T-helper 1 cell (primary cell): Measurements from ENCODE around the gene APBB1IP.

ENCODE experiments used
- DNase-seq, 5 donors: peaks; one replicate each; pipeline ENCODE4 v3.0.0-alpha.2; 2012 to 2020

The APBB1IP gene

DNA sequence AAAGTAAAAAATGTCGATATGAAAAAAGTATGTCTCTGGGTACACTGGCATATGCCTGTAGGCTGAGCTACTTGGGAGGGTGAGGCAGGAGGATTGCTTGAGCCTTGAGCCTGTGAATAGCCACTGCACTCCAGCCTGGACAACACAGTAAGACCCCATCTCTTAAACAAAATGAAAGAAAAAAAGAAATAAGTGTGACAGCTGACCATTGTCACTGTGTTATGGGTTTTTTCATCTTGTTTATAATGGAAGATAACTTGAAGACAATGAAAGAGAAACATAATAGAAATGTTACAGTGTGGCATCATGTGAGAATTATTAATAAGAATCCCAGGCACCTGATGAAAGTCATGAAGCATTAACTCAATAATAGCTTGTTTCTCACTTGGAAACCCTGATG lies 75.0 kb downstream of the APBB1IP start:
- DNase-seq: no peak

DNA sequence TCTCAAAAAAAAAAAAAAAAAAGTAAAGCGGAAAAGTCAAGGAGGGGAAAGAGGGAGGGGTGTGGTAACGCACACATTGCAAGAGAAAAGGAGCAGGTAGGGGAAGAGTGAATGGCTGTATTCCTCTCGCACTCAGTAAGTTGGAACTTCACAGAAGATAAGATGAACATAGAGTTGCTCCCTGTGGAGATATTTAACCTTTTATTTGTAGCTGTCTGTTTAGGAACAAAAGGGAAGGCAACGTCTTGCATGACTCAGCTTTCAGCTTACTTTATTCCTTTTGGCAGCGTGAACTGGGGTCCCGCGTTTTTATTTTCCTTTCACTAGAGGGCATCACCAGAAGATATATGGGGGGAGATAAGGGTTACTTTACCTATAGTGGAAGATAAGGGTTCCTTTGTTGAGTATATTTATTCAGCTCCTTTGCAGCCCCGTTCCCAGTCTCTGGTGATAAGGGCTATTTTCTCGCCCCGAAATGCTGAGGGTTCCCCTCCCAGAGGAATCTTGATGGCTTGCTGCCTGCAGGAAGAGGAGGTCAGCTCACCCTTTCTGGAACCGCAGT lies 78.5 kb downstream of the APBB1IP start:
- DNase-seq: no peak

DNA sequence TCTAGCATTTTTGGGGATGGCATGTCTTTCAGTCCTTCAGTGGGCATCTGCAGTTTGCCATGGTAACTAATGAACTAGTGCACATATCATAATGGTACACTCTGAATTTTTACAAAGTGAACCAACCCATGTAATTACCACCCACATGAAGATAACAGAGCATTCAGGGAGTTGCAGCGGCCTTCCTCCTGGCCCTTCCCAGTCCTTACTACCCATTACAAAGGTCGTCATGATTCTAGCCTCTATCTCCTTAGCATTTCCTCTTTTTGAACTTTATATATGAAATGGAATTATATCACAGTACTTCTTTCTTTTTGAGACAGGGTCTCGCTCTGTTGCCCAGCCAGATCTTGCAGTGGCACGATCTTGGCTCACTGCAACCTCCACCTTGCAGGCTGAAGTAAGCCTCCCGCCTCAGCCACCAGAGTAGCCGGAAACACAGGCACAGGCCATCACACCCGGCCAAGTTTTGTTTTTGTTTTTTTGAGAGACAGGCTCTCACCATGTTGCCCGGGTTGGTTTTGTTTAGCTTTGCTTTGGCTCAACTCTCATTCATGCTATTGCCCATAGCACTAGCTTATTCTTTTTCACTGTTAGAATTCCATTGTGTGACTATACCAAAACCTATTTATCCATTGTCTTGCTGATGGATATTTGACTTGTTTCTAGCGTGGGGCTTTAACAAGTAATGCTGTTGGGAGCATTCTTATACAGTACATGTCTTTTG lies 79.2 kb downstream of the APBB1IP start:
- no peak for DNase-seq

DNA sequence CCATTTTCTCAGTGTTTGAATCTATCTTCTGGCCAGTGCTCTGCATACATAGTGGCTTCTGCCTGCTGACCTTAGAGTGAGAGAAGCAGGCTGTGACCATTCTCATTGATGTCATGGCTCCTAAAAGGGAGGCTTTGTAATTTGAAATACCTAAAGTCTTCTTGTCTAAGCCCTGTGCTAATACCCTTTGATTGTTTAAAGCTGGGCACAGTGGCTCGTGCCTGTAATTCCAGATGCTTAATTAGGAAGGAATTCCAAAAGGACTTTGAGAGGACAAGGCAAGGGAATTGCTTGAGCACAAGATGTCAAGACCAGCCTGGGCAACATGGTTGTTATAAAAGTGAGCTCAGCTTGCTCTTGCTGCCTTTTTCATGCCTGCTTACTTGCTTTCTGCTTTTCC lies 81.7 kb downstream of the APBB1IP start:
- no peak for DNase-seq

DNA sequence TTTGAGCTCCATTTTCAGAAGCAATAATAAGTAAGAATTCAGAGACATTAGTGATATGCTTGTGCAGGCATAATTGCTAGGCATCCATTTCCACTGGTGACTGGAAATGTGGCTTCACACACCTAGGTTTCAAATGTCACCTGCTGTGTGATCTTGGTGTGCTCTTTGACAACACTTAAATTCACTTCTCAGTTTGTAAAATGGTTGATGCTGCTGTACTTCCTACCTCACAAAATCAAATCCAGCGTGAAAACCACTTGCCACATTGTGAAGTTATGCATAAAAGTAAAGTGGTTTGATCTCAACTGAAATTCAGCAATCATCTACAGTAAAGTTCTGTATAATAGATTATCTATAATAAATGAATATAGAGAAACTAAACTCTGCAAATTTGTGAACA lies 82.4 kb downstream of the APBB1IP start:
- no peak for DNase-seq

DNA sequence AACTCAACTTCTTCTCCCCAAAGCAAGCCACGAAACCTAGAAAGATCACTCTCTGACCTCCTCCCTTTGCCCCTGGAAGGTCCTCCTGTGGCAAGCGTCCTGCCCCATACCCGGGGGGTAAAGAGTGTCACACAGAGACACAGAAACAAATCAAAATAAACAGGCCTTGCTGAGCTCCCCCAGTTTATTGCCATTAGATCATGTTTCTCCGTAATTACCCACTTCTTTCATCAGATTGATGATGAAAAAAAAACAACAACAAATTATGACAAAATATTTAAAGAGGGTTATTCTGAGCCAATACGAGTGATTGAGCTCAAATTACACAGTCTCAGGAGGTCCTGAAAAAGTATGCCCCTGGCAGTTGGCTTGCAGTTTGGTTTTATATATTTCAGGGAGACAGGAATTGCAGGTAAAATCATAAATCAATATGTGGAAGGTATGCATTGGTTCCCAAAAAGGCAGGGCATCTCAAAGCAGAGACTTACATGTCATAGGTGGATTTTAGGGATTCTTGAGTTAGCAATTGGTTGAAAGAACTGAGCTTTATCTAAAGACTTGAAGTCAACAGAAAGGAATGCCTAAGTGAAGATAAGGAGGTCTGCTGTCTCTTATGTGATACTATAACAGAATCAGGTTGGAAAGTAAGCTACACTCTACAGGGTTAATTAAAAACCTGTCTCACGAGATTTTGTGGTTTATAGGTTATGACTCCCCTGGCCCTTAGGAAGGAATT lies 86.2 kb downstream of the APBB1IP start:
- no peak for DNase-seq

DNA sequence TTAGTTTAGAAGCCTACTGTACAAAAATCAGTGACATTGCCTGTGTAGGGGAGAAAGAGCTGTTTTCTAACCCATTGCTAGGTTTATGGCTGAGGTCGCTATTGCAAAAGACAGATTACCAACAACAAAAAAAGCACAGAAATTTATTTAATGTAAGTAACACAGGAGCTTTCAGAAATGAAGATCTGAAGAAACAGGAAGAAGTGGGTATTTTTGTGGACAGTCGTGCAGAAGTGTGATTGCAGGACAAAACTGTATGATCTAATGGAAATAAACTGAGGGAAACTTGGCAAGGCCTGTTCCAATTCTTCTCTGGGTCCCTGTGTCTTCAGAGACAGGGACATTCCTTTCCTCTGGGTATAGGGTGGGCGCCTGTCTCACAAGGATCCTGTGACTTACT lies 87.4 kb downstream of the APBB1IP start:
- DNase-seq: no peak

DNA sequence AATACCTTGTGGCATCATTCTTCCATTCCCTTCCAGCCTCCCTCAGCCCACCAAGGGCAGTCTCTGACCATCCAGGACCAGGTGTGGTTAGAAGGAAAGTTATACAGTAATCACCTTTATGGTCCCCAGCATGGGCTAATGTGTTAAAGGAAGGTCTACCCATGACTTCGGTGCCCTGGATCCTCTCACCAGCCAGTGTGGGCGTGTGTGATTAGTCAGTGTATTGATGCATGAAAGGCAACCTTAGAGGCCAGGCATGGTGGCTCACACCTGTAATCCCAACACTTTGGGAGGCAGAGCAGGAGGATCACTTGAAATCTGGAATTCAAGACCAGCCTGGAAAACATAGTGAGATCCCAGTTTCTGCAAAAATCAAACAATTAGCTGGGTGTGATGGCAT lies 88.9 kb downstream of the APBB1IP start:
- DNase-seq: no peak

DNA sequence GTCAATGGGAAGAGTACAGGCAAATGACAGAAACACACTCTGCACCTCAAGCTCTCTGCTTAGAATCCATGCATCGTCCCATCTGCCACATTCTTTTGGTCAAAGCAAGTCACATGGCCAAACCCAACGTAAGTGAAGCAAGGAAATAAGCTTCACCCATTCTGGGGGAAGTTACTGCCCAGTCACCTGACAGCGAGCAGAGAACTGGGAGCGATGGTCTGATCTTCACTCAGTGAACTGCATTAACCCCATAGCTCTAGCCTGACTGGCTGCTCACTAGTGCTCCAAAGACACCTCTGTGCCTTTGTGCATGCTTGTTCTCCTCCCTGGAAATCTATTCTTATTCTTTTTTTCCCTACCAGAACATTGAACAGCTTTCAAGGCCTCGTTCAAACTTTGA lies 89.9 kb downstream of the APBB1IP start:
- DNase-seq: no peak

DNA sequence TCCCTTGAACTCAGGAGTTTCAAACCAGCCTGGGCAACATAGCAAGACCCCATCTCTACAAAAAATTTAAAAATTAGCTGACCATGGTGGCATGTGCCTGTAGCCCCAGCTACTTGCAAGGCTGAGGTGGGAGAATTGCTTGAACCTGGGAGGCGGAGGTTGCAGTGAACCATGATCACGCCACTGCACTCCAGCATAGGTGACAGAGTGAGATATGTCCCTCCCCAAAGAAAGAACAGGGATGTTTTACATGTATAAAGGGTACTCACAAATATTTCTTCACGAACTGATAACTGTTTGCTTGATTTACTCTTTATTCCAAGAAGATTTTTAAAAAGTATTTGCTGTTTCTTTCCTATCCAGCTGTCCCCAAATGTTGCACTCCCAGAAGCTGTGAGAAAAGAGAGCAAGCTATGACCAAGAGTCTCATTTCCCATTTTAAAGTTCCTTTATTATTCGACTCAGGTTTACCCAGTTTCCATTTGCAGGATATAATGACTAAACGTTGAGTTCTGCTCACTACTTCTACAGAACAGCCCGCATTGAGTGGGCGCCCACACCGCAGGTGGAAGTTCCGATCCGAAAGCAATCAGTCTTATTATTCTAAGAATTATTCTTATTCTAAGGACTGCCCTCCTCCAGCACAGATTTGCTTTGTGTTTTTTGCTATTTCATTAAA lies 90.7 kb downstream of the APBB1IP start:
- no peak for DNase-seq

DNA sequence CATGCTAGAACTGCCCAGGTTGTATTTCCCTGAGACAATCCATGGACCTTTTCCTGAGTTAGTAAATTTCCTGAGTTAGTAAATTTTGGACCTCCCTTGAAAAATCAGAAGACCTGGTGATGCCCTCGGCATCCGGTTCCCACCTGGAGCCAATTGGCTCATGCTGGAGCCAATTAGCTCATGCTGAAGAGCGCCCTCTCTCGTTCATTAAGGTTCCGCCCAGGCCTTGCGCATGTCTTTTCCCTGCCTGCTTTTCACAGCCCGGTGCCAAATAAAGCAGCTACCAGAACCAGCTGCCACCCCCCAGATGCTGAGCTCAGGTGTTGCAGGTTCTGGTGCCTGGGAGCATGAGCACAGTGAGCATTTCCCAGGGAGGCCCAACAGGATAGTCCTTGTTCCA lies 96.2 kb downstream of the APBB1IP start:
- no peak for DNase-seq

DNA sequence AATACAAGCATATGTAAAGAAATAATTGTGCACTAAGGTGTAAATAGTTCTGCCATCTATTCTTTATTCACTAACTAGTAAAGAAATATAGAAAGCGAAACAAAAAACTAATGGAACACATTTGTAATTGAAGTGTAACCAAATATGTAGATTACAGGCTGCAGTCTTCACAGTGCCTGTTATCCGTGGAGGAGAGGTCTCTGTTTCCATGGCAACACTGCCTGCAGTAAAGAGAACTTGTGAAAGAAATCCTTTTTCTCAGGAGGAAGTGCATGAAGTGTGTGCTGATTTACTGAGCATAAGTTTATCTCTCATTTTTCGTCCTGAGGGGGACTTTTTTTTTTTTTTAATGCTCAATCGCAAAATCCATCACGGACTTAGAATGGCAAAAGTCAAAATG lies 102.5 kb downstream of the APBB1IP start:
- no peak for DNase-seq

DNA sequence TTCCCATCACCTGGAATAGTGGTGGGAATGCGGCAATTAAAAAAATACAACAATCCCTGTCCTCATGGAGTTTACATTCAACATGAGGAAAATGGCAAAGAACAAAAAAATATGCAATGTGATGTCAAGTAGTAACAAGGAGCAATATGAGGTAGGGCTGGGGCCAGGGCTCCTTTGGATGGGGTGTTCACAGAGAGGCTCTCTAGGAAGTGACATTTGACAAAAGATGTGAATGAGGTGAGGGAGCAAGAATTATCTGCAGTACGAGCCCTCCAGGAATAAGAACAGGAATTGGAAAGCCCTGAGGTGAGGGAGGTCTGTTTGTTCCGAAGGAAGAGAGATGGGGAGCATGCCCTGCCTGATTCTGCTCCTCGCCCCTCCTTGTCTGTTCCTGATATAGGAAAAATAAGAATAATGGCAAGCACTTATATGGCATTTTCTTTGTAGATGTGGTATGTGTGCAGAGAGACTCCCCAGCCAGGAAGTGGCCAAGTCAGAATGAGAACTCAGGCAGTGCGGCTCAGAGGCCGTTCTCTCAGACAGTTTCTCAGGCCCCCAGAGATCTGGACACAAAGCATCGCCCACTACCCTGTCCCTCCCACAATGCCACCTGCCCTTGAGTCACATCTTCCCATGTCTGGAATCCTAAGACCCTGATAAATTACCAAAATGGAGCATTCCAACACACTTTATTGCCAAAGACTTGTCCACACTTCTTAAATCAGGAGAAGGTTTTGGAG lies 105.6 kb downstream of the APBB1IP start:
- DNase-seq: peak in 1 of 5 donors; percentile 36

DNA sequence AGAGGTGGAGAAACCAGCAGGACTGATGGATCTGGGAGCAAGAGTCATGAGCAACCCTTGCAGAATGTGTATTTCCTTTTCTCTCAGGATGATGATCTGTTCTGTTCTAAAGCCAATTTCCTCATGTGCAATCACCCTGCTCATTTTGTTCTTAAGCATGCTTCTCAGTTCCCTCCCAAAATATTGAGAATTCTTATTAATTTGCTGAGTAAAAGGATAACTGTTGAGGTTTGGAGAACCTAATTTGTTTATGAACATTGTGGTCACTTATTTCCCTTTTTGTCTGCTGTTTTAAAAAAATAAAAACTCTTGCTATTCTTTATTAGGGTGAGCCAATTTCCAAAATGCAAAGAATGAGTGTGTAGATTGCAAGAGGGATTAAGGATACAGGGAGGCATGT lies 106.8 kb downstream of the APBB1IP start:
- no peak for DNase-seq

DNA sequence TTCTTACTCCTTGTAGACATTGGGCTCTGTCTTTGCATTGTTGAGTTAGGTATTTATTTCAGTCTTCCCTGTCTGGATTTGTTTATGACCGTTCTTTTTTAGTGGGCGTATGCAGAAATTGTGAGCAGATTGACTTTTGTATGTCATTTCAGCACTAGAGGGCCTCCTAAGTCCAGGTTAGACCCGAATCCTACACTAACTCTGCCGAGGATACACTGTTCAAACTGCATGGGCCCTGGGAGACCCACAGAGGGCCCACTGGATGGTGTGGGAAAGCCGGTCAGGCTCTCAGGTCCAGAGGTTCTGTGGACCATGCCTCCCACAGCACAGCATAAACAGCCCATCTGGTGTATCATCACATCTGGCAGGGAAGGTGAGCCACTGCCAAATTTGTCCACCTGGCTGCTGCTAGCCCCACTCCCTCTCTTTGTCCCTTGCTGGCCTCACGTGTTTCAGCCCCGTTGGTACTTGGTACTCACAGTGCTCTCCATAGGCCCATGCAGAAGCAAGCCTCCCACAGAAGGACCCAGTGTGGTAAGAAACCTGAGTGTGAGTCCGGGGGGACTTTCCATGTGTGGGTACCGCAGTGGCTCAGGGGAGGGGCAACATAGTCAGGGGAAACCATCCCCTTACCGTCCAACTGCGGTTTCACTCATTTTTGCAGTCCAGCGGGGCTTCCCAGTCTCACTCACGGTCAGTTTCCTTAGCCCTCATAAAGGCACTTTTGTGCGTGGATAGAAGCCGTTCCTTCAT lies 112.8 kb downstream of the APBB1IP start:
- no peak for DNase-seq

DNA sequence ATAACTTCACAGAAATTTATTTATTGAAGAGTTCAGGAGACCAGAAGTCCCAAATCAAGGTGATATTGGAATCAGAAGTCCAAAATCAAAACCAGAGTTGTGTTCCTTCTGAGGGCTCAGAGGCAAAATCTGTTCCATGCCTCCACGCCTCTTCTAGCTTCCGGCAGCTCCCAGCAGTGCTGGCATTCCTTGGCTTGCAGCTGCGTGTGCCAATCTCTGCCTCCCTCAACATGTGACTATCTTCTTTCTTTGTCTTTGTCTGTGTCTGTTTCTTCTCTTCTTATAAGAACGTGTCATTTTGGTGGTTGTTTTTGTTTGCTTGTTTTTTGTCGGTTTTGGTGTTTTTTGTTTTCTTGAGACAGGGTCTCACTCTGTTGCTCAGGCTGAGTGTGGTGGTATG lies 116.1 kb downstream of the APBB1IP start:
- no peak for DNase-seq

DNA sequence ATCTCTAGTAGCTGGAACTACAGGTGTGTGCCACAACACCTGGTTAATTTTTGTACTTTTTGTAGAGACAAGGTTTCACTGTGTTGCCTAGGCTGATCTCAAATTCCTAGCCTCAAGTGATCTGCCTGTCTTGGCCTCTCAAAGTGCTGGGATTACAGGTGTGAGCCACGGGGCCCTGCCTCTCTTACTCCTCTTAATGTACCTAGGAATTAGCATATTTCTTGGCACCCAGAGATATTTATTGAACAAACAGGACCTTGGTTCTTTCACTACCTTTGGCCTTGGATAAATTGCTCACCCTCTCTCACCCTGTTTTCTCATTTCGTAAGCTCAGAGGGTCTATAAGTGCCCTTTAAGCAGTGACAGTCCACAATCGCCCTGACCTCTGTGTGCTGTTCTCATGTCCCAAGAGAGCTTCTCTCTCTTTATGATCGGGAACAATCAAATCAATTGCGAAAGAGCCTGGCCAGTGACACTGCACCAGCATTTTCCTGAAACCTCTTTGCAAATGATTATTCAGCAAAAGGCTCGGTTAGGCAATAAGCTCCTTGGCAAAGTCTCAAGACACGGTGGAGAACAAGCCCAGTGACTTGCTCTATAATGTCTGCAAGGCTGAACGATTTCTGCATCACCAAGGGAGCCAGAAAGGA lies 117.7 kb downstream of the APBB1IP start:
- no peak for DNase-seq

DNA sequence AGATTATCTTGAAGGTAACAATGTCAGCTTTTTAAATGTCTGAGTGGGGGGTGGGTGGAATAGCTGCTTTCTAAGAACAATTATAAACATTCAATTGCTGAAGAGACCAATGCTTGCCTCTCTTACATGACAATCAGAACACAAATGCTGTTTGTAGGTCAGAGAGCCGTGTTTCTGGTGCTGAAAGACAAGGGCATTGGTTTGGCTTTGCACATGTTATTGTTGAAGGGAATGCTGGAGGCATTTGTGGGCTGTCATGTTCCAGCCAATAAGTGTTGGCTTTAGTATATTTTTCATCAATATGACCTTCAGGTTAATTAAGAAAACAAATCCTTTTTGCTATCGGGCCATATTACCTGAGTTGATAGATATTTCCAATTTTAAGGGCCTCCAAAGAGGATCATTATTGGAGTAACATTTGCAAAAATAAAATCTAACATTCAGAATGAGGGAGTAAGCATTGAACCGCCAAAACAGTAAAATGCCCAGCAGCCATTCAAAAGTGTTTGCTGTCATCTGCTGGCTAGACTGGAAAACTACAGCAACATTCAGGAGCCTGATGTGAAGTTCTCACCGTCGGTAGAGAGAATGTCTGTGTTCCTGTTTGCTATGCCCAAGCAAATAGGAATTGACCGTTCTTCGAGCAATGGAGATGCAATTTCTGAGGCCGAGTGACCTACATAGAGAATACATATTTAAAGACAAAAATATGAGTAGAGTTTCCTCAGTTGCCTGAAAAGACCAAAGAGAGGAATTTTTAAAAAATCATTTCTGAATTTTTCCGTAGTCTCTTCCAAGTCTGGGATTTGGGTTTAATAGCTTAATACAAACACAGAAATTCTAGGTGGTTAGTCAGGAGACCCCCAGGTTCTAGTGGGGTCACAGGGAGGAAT lies 118.9 kb downstream of the APBB1IP start:
- DNase-seq: peak in 3 of 5 donors; percentile 8 to 29 (median 14)

DNA sequence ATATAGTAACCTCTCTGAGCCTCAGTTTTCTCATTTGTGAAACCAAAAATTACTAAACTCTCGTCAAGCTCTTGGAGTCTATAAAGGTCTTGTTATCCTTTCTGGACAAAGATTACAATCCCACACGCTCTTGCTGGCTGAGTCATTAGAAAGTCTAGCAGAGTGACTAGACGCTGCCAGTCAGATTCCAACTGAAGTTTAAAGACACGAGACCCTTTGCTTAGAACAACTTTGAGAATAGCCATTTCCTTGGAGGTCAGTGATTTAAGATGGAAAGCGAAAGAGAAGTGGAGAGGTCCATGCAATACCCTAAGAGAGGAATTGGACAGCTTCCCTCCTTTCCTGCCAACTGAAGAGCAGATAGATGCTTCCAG lies 119.5 kb downstream of the APBB1IP start:
- DNase-seq: no peak

DNA sequence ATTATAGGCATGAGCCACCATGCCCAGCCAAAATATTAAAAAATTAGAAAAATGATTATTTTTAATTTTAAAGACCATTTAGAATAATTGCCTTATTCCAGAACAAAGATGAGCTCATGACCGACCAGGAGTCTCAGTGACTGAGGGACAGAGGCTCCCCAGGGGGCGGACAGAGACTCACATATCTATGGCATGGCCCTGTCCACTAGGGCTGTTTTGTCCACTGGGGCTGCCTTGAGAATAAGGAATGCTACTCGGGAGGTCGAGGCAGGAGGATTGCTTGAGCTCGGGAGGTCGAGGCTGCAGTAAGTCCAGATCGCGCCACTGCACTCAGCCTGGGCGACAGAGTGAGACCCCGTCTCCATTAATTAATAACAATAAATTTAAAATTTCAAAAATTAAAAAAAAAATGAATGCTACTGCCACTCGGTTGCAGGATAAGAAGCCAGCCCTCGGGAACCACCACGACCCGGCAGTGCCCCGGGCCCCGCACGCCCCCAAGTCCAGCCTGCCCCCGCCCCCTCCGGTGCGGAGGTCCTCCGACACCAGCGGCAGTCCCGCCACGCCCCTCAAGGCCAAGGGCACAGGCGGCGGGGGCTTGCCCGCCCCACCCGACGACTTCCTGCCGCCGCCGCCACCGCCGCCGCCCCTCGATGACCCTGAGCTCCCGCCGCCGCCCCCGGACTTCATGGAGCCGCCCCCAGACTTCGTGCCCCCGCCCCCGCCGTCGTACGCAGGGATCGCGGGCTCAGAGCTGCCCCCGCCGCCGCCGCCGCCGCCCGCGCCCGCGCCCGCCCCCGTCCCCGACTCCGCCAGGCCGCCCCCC lies 128.6 kb downstream of the APBB1IP start:
- DNase-seq: no peak
